ENCODE data around the gene SS18. TPM values are rescaled to one million over a fixed set of nuclear protein-coding genes. Genes with fewer than 3 reads are reported as not detected.
A peak's percentile ranks its signal among the peaks of the same experiment; 100 is the strongest.

Gene SS18
- total RNA-seq, 2 donors from 2014 or later, result 47.6 to 48.4 TPM

DNA sequence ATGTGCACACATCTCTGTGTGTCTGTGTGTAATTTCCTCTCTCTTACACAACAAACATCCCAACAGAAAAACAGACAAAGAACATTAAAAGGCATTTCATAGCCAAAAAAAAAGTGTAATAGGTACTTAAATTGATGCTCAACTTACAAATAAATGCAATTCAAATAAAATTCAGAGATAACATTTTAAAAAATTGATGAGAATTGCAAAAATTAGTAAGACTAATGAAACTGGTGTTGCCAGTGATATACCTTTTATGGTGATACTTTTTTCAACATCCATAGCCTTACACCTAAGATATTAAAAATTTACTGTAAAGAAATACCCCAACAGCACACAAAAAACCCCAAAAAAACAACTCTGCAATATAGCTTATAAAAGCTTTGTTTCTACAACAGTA, 76.0 kb downstream of the SS18 start:
- intact Hi-C loops (cut with DNase I, micrococcal nuclease), result no loop called here
- no peak for ATAC-seq
- no peak for DNase-seq

DNA sequence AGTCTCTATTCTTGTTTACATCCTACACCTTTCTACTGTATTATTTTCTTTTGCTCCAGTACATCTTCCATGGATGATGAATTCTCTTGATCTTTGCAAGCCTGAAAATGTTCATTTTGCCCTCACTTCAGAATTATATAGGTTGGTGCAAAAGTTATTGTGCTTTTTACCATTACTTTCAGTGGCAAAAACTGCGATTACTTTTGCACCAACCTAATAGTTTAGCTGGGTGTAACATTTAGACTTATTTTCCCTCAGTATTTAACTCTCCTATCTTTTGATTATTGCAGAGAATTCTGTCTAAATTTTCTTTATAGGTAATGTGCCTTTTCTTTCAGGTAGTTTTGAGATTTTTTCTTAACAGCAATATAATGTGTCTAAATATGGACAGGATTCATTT, 81.8 kb downstream of the SS18 start:
- ATAC-seq (no peak), DNase-seq (no peak)
- intact Hi-C loops (cut with DNase I, micrococcal nuclease), result no loop called here

- intact Hi-C loops (cut with DNase I, micrococcal nuclease), result no loop called here
- ATAC-seq, result no peak
Observed at GRCh38 chr18:26008096-26008495, 82.3 kb downstream of the SS18 start.

DNA sequence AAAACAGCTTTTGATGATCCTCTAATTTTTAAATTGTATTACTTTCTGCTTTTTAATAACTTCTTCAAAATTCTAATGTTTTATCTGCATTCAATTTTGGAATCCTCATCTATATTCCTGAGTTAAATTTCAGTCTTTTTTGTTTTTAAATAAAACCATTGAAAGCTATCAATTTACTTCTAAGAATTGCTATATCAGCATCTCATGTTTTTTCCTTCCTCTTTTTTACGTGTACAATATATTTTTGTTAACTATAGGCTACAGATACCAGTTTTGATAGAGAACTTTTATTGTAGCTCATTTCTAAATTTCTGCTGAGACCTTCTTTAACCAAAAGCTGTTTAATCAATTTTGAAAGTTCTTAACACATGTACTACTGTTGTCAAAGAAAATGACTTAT, 84.5 kb downstream of the SS18 start:
- intact Hi-C loops (cut with DNase I, micrococcal nuclease), result no loop called here
- ATAC-seq, result no peak
- no peak for DNase-seq

More at GRCh38 chr18:26008096-26008495, 82.3 kb downstream of the SS18 start:
- no peak for DNase-seq

- no peak for DNase-seq
- intact Hi-C loops (cut with DNase I, micrococcal nuclease), result no loop called here
- no peak for ATAC-seq
Observed at GRCh38 chr18:26004832-26005231, 85.6 kb downstream of the SS18 start.

DNA sequence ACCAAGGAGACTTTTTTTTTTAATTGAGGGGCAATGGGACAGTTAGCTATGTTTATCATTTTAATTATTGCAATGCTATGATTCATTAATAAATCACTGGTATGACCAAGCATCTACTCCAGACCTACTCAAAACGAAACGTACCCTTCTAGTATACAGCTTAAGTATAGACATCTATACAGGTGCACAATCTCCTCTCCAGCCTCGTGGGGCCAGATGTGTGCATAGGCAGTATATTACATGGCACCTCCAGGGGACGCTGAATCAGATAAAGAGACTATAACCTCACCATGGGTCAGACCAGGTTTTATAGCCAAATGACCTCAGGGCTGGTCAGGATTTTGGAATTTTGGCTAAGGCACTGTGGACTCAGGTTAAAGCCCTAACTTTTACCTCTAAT, 86.6 kb downstream of the SS18 start:
- ATAC-seq, result no peak
- intact Hi-C loops (cut with DNase I, micrococcal nuclease), result no loop called here
- DNase-seq, result no peak

DNA sequence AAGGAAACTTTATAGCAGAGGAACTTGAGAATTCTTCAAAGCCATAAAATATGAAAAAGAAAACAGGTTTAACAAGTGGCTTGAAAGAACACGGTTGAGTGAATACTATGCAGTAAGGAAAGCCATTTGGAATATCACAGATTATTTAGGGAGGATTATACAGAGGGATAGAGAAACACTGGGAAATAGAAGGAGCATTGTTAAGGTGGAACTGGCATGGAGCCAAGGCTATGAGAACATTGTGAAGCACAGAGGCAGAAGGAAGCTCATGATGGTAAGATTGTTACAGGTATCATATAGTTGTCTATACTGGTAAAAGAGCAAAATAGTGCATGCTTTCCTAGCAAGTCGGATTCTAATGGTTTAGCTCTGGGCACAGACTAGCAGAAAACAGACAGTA, 87.1 kb downstream of the SS18 start:
- intact Hi-C loops (cut with DNase I, micrococcal nuclease), result no loop called here
- ATAC-seq (peak; percentile 58), DNase-seq (peak in 1 of 2 donors; percentile 23)

DNA sequence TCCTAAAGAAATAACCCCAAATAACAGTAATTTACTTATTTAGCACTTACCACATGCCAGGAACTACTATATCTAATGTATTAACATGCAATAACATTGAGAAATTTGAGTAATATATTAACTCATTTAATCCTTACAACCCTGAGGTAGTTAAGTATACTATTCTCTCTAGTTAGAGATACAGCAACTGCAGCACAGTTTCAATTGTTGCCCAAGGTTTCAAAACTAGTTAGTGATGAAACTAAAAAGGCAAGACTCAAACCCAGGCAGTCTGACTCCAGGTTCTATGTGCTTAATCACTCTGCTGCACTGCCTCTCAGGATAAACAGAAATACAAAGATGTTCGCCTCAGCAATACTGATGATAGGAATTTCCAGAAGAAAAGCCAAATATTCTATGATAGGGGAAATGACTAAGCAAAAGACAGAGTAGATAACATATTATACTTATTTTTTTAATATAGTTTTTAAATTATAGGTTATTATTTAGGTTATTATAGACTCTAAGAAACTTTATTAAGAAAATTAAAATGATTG, 88.0 kb downstream of the SS18 start:
- intact Hi-C loops (cut with DNase I, micrococcal nuclease), result no loop called here
- ATAC-seq, result no peak
- DNase-seq, result no peak

- DNase-seq (no peak), ATAC-seq (no peak)
- intact Hi-C loops (cut with DNase I, micrococcal nuclease), result no loop called here
Observed at GRCh38 chr18:25998461-25998860, 92.0 kb downstream of the SS18 start.

DNA sequence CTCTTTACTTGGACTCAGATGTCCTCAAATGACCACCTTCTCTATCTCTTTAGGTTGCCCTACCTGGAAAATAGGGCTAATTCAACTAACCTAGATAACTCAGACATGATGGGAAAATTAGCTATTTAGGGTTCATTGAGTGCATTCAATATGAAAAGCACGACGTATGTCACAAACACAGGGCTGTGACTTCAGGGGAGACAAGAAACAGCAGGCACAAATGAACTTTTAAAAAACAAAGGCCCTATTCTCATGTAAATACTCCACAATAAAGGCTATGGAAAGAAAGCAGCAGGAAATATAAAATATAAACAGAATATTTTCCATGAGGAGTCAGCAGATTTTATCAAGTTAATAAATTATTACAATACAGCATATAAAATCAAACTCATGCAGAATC, 97.8 kb downstream of the SS18 start:
- no peak for DNase-seq
- intact Hi-C loops (cut with DNase I, micrococcal nuclease), result no loop called here
- ATAC-seq, result no peak

DNA sequence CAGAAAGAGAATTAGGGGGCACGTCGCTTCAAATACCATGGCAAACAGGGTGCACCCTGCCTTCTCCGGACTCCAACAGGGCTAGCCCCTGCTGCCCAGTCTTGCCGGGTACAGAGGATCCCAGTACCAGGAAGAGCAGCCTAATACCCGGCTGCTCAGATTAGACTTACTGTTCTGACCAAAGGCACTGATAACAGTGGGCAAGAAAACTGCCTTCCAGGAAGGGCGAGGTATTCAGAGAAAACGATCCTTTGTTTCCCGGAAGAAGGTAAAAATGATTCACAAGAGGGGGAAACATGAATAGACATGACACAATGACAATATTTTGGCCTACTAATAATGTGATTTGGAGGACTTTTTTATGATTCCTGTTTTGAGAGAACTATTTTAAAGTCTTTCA, 99.9 kb downstream of the SS18 start:
- ATAC-seq (no peak), DNase-seq (no peak)
- intact Hi-C loops (cut with DNase I, micrococcal nuclease), result no loop called here

DNA sequence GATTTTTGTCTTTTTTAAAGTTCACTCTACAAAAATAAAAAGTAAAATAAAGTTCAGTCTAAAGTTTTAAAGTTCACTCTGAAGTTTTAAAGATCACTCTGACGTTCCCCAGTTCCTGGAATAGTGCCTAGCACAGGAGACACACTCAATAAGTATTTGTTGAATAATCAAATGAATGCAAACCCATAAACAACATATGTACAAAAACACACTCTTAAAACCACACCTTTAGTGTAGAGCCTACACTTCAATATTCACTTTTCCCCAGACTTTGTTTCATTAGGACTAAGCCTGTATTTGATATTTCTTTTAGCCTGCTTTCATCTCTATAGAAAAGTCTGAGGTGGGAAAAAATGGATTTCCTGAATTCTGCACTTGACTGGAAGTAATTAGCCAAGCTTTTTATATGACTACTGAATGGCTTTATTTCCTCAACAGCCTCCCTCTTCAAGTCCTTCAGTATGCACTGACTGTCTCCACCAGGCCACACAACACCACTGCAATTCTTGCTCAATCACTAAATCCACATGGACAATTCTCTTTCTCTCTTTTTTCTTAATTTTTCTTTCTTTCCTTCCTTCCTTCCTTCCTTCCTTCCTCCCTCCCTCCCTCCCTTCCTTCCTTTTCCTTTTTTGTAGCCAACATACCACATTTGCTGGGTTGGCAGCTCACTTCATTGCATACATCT, 104.6 kb downstream of the SS18 start:
- ATAC-seq (no peak), DNase-seq (no peak)
- intact Hi-C loops (cut with DNase I, micrococcal nuclease), result no loop called here

GRCh38 chr18:25983730-25984129, 106.7 kb downstream of the SS18 start:
- intact Hi-C loops (cut with DNase I, micrococcal nuclease), result no loop called here
- no peak for DNase-seq
- ATAC-seq, result no peak

GRCh38 chr18:25982961-25983360, 107.5 kb downstream of the SS18 start:
- ATAC-seq (no peak), DNase-seq (no peak)
- intact Hi-C loops (cut with DNase I, micrococcal nuclease), result no loop called here

GRCh38 chr18:25982153-25982552, 108.3 kb downstream of the SS18 start:
- intact Hi-C loops (cut with DNase I, micrococcal nuclease), result no loop called here
- ATAC-seq (no peak), DNase-seq (no peak)

DNA sequence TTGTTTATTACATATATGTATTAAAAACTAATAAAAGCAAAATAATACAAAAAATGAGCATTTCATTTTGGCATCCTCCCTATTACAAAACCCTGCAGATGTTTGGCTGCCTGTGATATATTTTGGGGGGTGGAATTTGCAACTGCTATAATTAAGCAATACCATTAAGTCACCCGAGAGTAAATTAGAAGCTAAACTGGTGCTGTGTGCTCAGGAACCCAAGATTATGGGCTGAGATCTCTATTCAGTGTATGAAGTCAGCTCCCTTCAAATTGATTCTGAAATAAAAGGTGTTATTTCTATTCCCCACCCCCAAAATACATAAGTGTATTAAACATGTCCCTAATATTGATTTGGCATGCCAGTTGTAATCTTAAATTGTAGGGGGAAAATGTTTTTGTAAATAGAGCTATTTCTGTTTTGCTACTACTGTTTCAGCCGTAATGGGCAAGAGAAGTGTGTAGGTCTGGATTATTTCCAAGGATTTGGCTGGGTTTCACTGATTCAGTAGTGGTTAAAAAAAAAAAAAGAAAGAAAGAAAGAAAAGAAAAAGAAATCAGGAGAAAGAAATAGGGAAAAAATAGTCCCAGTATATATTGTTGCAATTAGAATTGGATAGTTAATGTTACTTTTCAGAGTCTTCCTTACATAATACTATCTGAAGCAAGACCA, 110.9 kb downstream of the SS18 start:
- DNase-seq (no peak), ATAC-seq (no peak)

GRCh38 chr18:25976554-25976953, 113.9 kb downstream of the SS18 start:
- no peak for DNase-seq
- intact Hi-C loops (cut with DNase I, micrococcal nuclease), result no loop called here

More for the DNA sequence above, 110.9 kb downstream of the SS18 start:
- intact Hi-C loops (cut with DNase I, micrococcal nuclease), result no loop called here

DNA sequence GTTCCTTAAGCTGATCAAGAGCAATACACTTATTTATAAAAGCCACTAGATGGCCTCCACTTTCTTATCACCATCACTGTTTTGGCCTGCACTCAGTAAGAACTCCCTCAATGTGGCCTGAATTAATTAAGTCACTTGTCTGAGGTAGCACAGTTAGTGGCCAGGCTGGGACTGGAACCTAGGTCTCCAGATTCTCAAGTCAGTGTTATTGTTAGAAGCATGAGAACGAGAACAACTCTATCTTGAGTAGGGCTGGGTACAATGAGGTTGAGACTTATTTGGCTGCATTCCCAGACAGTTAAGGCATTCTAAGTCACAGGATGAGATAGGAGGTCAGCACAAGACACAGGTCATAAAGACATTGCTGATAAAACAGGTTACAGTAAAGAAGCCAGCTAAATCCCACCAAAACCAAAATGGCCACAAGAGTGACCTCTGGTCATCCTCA, 115.8 kb downstream of the SS18 start:
- no peak for DNase-seq
- intact Hi-C loops (cut with DNase I, micrococcal nuclease), result no loop called here
- ATAC-seq, result no peak

More at GRCh38 chr18:25976554-25976953, 113.9 kb downstream of the SS18 start:
- ATAC-seq, result no peak
